Ammon's horn (tissue), 1 donor: Measurements from ENCODE around the gene AMBP.
"Not testable (repeated sequence)": the region's sequence is repeated elsewhere in the genome, so short reads cannot be mapped to it uniquely, and the experiment has no call there.

Source experiments
- DNase-seq: peaks from one replicate; pipeline ENCODE4 v3.0.0-alpha.2; 2016; ENCODE audit warnings: low spot score

AMBP gene

GRCh38 chr9:114091711-114092110, 13.6 kb upstream of the AMBP start:
- DNase-seq, result no peak

- no peak for DNase-seq
Measured at GRCh38 chr9:114090798-114091197, 12.7 kb upstream of the AMBP start.

GRCh38 chr9:114089206-114089840, 11.2 kb upstream of the AMBP start:
- no peak for DNase-seq

GRCh38 chr9:114088571-114089170, 10.6 kb upstream of the AMBP start:
- DNase-seq, result no peak

GRCh38 chr9:114087721-114088120, 9.6 kb upstream of the AMBP start:
- DNase-seq, result no peak

- no peak for DNase-seq
Measured at GRCh38 chr9:114086607-114087006, 8.5 kb upstream of the AMBP start.

- DNase-seq, result no peak
Measured at GRCh38 chr9:114086009-114086408, 7.9 kb upstream of the AMBP start.

- no peak for DNase-seq
Measured at GRCh38 chr9:114085387-114085789, 7.3 kb upstream of the AMBP start.

- DNase-seq, result no peak
Measured at GRCh38 chr9:114084282-114085073, 6.4 kb upstream of the AMBP start.

GRCh38 chr9:114083666-114084065, 5.6 kb upstream of the AMBP start:
- no peak for DNase-seq

GRCh38 chr9:114082763-114083412, 4.8 kb upstream of the AMBP start:
- DNase-seq, result not testable (repeated sequence)

- peak; percentile 92 for DNase-seq
Measured at GRCh38 chr9:114082017-114082762, 4.1 kb upstream of the AMBP start.

GRCh38 chr9:114081441-114082016, 3.4 kb upstream of the AMBP start:
- no peak for DNase-seq

- no peak for DNase-seq
Measured at GRCh38 chr9:114080773-114081440, 2.8 kb upstream of the AMBP start.

- no peak for DNase-seq
Measured at GRCh38 chr9:114080195-114080772, 2.2 kb upstream of the AMBP start.

- no peak for DNase-seq
Measured at GRCh38 chr9:114078781-114079156, 669 bp upstream of the AMBP start.

- no peak for DNase-seq
Measured at GRCh38 chr9:114077162-114077837, 800 bp downstream of the AMBP start.

- no peak for DNase-seq
Measured at GRCh38 chr9:114076237-114077161, 1.6 kb downstream of the AMBP start.

GRCh38 chr9:114075602-114076001, 2.5 kb downstream of the AMBP start:
- DNase-seq, result no peak
